ENCODE results near the gene GTF3C6.

Gene GTF3C6
- total RNA-seq, result 14.1 to 18.0 (median 15.6) reads per million in 3 donors

GRCh38 chr6:110958329-110959192, at the start of gene GTF3C6:
GTF3C6 (plus strand) TSS chr6:110958706; CDS start chr6:110958770, 64 bp downstream.
- Histone ChIP-seq H3K27me3 (replicated peaks; ENCODE audit: control insufficient read depth, insufficient read depth, low read length, poor library complexity, severe bottlenecking) (no peaks in the 10 kb centered on the region), H3K4me1 (ENCODE audit: control insufficient read depth, insufficient read depth, low read length, poor library complexity, severe bottlenecking) (peaks cover 7% of the 10 kb centered on the region), H3K27ac (ENCODE audit: insufficient read depth, low read length, poor library complexity, severe bottlenecking) (peak within 1 kb of the TSS; percentile 81), H3K36me3 (ENCODE audit: control insufficient read depth, insufficient read depth, low read length) (peaks cover 17% of the 10 kb centered on the region), H3K4me3 (ENCODE audit: insufficient read depth, low read depth, low read length, poor library complexity, severe bottlenecking) (peak within 1 kb of the TSS; percentile 78), H3K9me3 (ENCODE audit: control insufficient read depth, low read length) (no peaks in the 10 kb centered on the region)
- peak; percentile 83 to 90 (median 87) for DNase-seq

GRCh38 chr6:110930781-110931180, 27.7 kb upstream of the GTF3C6 start:
- Histone ChIP-seq H3K27me3 (replicated peaks; ENCODE audit: control insufficient read depth, insufficient read depth, low read length, poor library complexity, severe bottlenecking) (no peaks in the 10 kb centered on the region), H3K27ac (ENCODE audit: insufficient read depth, low read length, poor library complexity, severe bottlenecking) (no peak overlapping the region), H3K9me3 (ENCODE audit: control insufficient read depth, low read length) (no peaks in the 10 kb centered on the region), H3K36me3 (ENCODE audit: control insufficient read depth, insufficient read depth, low read length) (no peaks in the 10 kb centered on the region), H3K4me1 (ENCODE audit: control insufficient read depth, insufficient read depth, low read length, poor library complexity, severe bottlenecking) (no peaks in the 10 kb centered on the region), H3K4me3 (ENCODE audit: insufficient read depth, low read depth, low read length, poor library complexity, severe bottlenecking) (no peak overlapping the region)
- no peak for DNase-seq

GRCh38 chr6:110933912-110934311, 24.6 kb upstream of the GTF3C6 start:
- Histone ChIP-seq H3K4me1 (ENCODE audit: control insufficient read depth, insufficient read depth, low read length, poor library complexity, severe bottlenecking) (no peaks in the 10 kb centered on the region), H3K27me3 (replicated peaks; ENCODE audit: control insufficient read depth, insufficient read depth, low read length, poor library complexity, severe bottlenecking) (no peaks in the 10 kb centered on the region), H3K4me3 (ENCODE audit: insufficient read depth, low read depth, low read length, poor library complexity, severe bottlenecking) (no peak overlapping the region), H3K36me3 (ENCODE audit: control insufficient read depth, insufficient read depth, low read length) (no peaks in the 10 kb centered on the region), H3K27ac (ENCODE audit: insufficient read depth, low read length, poor library complexity, severe bottlenecking) (no peak overlapping the region), H3K9me3 (ENCODE audit: control insufficient read depth, low read length) (no peaks in the 10 kb centered on the region)
- DNase-seq, result no peak

- no peak for DNase-seq
- no peaks in the 10 kb centered on the region for H3K9me3 ChIP-seq (ENCODE audit: control insufficient read depth, low read length)
- H3K4me1 ChIP-seq (ENCODE audit: control insufficient read depth, insufficient read depth, low read length, poor library complexity, severe bottlenecking), result no peaks in the 10 kb centered on the region
- no peak overlapping the region for H3K4me3 ChIP-seq (ENCODE audit: insufficient read depth, low read depth, low read length, poor library complexity, severe bottlenecking)
- no peaks in the 10 kb centered on the region for H3K27me3 ChIP-seq (replicated peaks; ENCODE audit: control insufficient read depth, insufficient read depth, low read length, poor library complexity, severe bottlenecking)
- no peaks in the 10 kb centered on the region for H3K36me3 ChIP-seq (ENCODE audit: control insufficient read depth, insufficient read depth, low read length)
- H3K27ac ChIP-seq (ENCODE audit: insufficient read depth, low read length, poor library complexity, severe bottlenecking), result no peak overlapping the region
Measured at GRCh38 chr6:110934381-110934898, 24.1 kb upstream of the GTF3C6 start.

GRCh38 chr6:110935171-110935570, 23.3 kb upstream of the GTF3C6 start:
- H3K27me3 ChIP-seq (replicated peaks; ENCODE audit: control insufficient read depth, insufficient read depth, low read length, poor library complexity, severe bottlenecking), result no peaks in the 10 kb centered on the region
- no peak overlapping the region for H3K4me3 ChIP-seq (ENCODE audit: insufficient read depth, low read depth, low read length, poor library complexity, severe bottlenecking)
- no peaks in the 10 kb centered on the region for H3K4me1 ChIP-seq (ENCODE audit: control insufficient read depth, insufficient read depth, low read length, poor library complexity, severe bottlenecking)
- H3K9me3 ChIP-seq (ENCODE audit: control insufficient read depth, low read length), result no peaks in the 10 kb centered on the region
- H3K27ac ChIP-seq (ENCODE audit: insufficient read depth, low read length, poor library complexity, severe bottlenecking), result no peak overlapping the region
- H3K36me3 ChIP-seq (ENCODE audit: control insufficient read depth, insufficient read depth, low read length), result no peaks in the 10 kb centered on the region
- DNase-seq, result no peak

- Histone ChIP-seq H3K4me1 (ENCODE audit: control insufficient read depth, insufficient read depth, low read length, poor library complexity, severe bottlenecking) (no peaks in the 10 kb centered on the region), H3K27me3 (replicated peaks; ENCODE audit: control insufficient read depth, insufficient read depth, low read length, poor library complexity, severe bottlenecking) (no peaks in the 10 kb centered on the region), H3K9me3 (ENCODE audit: control insufficient read depth, low read length) (no peaks in the 10 kb centered on the region), H3K4me3 (ENCODE audit: insufficient read depth, low read depth, low read length, poor library complexity, severe bottlenecking) (no peak overlapping the region), H3K36me3 (ENCODE audit: control insufficient read depth, insufficient read depth, low read length) (no peaks in the 10 kb centered on the region), H3K27ac (ENCODE audit: insufficient read depth, low read length, poor library complexity, severe bottlenecking) (no peak overlapping the region)
- DNase-seq, result no peak
Measured at GRCh38 chr6:110938171-110938570, 20.3 kb upstream of the GTF3C6 start.

GRCh38 chr6:110939429-110940200, 18.9 kb upstream of the GTF3C6 start:
- Histone ChIP-seq H3K36me3 (ENCODE audit: control insufficient read depth, insufficient read depth, low read length) (no peaks in the 10 kb centered on the region), H3K9me3 (ENCODE audit: control insufficient read depth, low read length) (no peaks in the 10 kb centered on the region), H3K27ac (ENCODE audit: insufficient read depth, low read length, poor library complexity, severe bottlenecking) (no peak overlapping the region), H3K4me1 (ENCODE audit: control insufficient read depth, insufficient read depth, low read length, poor library complexity, severe bottlenecking) (no peaks in the 10 kb centered on the region), H3K27me3 (replicated peaks; ENCODE audit: control insufficient read depth, insufficient read depth, low read length, poor library complexity, severe bottlenecking) (no peaks in the 10 kb centered on the region), H3K4me3 (ENCODE audit: insufficient read depth, low read depth, low read length, poor library complexity, severe bottlenecking) (no peak overlapping the region)
- no peak for DNase-seq

- Histone ChIP-seq H3K36me3 (ENCODE audit: control insufficient read depth, insufficient read depth, low read length) (no peaks in the 10 kb centered on the region), H3K27me3 (replicated peaks; ENCODE audit: control insufficient read depth, insufficient read depth, low read length, poor library complexity, severe bottlenecking) (no peaks in the 10 kb centered on the region), H3K4me1 (ENCODE audit: control insufficient read depth, insufficient read depth, low read length, poor library complexity, severe bottlenecking) (no peaks in the 10 kb centered on the region), H3K9me3 (ENCODE audit: control insufficient read depth, low read length) (no peaks in the 10 kb centered on the region), H3K27ac (ENCODE audit: insufficient read depth, low read length, poor library complexity, severe bottlenecking) (no peak overlapping the region), H3K4me3 (ENCODE audit: insufficient read depth, low read depth, low read length, poor library complexity, severe bottlenecking) (no peak overlapping the region)
- DNase-seq, result no peak
Measured at GRCh38 chr6:110944681-110945151, 13.8 kb upstream of the GTF3C6 start.

- Histone ChIP-seq H3K36me3 (ENCODE audit: control insufficient read depth, insufficient read depth, low read length) (no peaks in the 10 kb centered on the region), H3K9me3 (ENCODE audit: control insufficient read depth, low read length) (no peaks in the 10 kb centered on the region), H3K4me1 (ENCODE audit: control insufficient read depth, insufficient read depth, low read length, poor library complexity, severe bottlenecking) (no peaks in the 10 kb centered on the region), H3K4me3 (ENCODE audit: insufficient read depth, low read depth, low read length, poor library complexity, severe bottlenecking) (no peak overlapping the region), H3K27me3 (replicated peaks; ENCODE audit: control insufficient read depth, insufficient read depth, low read length, poor library complexity, severe bottlenecking) (no peaks in the 10 kb centered on the region), H3K27ac (ENCODE audit: insufficient read depth, low read length, poor library complexity, severe bottlenecking) (no peak overlapping the region)
- no peak for DNase-seq
Measured at GRCh38 chr6:110946498-110946897, 12.0 kb upstream of the GTF3C6 start.

Measured in effector memory CD4-positive, alpha-beta T cell (primary cell).